ENCODE measurements around the gene ZBTB16. TPM values are rescaled to one million over a fixed set of nuclear protein-coding genes. Genes with fewer than 3 reads are reported as not detected.

Gene ZBTB16
- total RNA-seq, 2 experiments from 2014 or later = 19.1 to 20.6 TPM

DNA sequence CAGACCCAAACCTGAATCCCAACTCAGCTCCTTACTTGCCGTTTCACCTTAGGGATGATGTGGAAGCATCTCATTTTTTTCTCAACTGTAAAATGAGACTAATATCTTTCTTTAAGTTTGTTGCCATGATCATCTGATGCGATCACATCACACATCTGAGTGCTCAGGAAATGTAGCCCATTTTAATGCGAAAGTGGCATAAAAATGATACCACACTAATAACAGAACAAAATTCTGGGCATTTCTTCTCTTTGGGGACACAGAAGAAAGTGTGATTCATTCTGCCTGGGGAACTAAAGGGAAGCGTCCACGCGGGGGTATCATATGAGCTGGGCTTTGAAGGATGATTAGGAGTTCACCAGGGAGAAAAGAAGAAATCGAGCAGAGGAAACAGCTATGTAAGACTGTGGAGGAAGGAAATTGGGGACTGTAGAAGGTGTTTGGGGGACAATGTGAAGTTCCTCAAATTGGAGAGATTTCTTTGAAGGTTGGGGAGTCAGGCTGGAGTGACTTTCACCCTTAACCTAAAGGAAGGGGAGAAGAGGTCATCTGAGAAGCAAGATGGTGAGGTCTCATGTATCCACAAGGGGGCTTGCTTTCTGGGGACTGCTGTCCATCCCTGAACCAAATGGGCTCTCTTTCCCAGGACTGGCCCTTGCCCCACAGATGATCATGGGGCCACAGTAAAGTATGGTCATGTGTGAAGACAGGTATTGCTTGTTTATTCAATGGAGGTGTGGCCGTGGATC, 187.0 kb downstream of the ZBTB16 start:
- Histone ChIP-seq H3K4me3 (ENCODE audit: low read length) (no peak overlapping the region), H3K27ac (ENCODE audit: low read depth in 1 of 2, low read length in 2 of 2) (no peak overlapping the region), H3K36me3 (ENCODE audit: insufficient read depth, low read length) (no peaks in the 10 kb centered on the region), H3K9me3 (ENCODE audit: control insufficient read depth in 1 of 2, insufficient read depth in 1 of 2, low read length in 2 of 2) (no peaks in the 10 kb centered on the region), H3K27me3 (ENCODE audit: control insufficient read depth in 1 of 2, insufficient read depth in 2 of 2, low read length in 2 of 2) (no peaks in the 10 kb centered on the region), H3K4me1 (ENCODE audit: insufficient read depth, low read length) (no peaks in the 10 kb centered on the region)
- H3K9me3 Mint-ChIP-seq = no peaks in the 10 kb centered on the region
- H3K27me3 Mint-ChIP-seq = no peaks in the 10 kb centered on the region
- intact Hi-C loops (cut with DNase I, micrococcal nuclease) = no loop called here
- CTCF ChIA-PET = no interaction called here
- ATAC-seq (ENCODE audit: poor library complexity) (no peak), DNase-seq (no peak)
- POLR2A ChIA-PET = no interaction called here
- TF ChIP-seq, protein P1, sequence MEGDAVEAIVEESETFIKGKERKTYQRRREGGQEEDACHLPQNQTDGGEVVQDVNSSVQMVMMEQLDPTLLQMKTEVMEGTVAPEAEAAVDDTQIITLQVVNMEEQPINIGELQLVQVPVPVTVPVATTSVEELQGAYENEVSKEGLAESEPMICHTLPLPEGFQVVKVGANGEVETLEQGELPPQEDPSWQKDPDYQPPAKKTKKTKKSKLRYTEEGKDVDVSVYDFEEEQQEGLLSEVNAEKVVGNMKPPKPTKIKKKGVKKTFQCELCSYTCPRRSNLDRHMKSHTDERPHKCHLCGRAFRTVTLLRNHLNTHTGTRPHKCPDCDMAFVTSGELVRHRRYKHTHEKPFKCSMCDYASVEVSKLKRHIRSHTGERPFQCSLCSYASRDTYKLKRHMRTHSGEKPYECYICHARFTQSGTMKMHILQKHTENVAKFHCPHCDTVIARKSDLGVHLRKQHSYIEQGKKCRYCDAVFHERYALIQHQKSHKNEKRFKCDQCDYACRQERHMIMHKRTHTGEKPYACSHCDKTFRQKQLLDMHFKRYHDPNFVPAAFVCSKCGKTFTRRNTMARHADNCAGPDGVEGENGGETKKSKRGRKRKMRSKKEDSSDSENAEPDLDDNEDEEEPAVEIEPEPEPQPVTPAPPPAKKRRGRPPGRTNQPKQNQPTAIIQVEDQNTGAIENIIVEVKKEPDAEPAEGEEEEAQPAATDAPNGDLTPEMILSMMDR (IDR thresholded peaks at IDR 0.05) = no peak
- H3K36me3 Mint-ChIP-seq (ENCODE audit: low read depth) = no peaks in the 10 kb centered on the region
- no peaks in the 10 kb centered on the region for H3K4me1 Mint-ChIP-seq (ENCODE audit: low read depth)
- H3K27ac Mint-ChIP-seq = no peak overlapping the region
- no peak overlapping the region for H3K4me3 Mint-ChIP-seq

DNA sequence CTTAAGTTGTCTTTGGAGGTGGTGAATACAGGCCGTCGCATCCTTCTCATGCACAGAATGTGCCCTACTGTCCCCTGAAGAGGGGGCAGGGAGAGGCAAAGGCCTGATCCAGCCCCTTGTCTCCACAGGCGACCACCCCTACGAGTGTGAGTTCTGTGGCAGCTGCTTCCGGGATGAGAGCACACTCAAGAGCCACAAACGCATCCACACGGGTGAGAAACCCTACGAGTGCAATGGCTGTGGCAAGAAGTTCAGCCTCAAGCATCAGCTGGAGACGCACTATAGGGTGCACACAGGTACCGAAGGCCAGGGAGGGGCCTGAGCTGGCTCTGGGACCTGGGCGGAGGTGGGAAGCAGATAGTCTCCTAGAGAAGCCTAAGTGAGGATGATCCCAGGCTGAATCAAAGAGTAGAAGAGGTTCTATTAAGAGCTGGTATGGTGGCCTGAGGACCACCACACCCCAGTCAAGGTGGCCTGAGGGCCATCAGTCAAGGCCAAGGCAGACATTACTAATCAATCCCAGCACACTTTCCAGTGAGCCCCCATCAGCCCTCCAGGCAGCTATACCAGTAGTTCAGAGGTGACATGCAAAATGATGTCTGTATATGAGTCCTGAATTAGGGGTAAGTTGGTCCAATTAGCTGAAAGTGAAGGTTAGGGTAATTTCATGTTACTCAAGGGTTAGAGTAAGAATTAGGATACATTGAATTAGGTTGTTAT, 187.7 kb downstream of the ZBTB16 start:
- intact Hi-C loops (cut with DNase I, micrococcal nuclease) = no loop called here
- no peak for ATAC-seq (ENCODE audit: poor library complexity)
- Histone ChIP-seq H3K27me3 (ENCODE audit: control insufficient read depth in 1 of 2, insufficient read depth in 2 of 2, low read length in 2 of 2) (no peaks in the 10 kb centered on the region), H3K4me3 (ENCODE audit: low read length) (no peak overlapping the region), H3K36me3 (ENCODE audit: insufficient read depth, low read length) (no peaks in the 10 kb centered on the region), H3K9me3 (ENCODE audit: control insufficient read depth in 1 of 2, insufficient read depth in 1 of 2, low read length in 2 of 2) (no peaks in the 10 kb centered on the region), H3K27ac (ENCODE audit: low read depth in 1 of 2, low read length in 2 of 2) (no peak overlapping the region), H3K4me1 (ENCODE audit: insufficient read depth, low read length) (no peaks in the 10 kb centered on the region)
- H3K4me3 Mint-ChIP-seq = no peak overlapping the region
- DNase-seq = no peak
- H3K4me1 Mint-ChIP-seq (ENCODE audit: low read depth) = no peaks in the 10 kb centered on the region
- no peaks in the 10 kb centered on the region for H3K27me3 Mint-ChIP-seq
- H3K27ac Mint-ChIP-seq = no peak overlapping the region
- POLR2A ChIA-PET = no interaction called here
- no peaks in the 10 kb centered on the region for H3K9me3 Mint-ChIP-seq
- TF ChIP-seq, protein P1 (IDR thresholded peaks at IDR 0.05) = no peak
- CTCF ChIA-PET = interaction anchor here (1.1 to 1.2 kb wide), 2 partner anchors 14 to 351 kb away, joined by 3 to 5 read pairs; no protein-coding TSS in a partner anchor
- H3K36me3 Mint-ChIP-seq (ENCODE audit: low read depth) = no peaks in the 10 kb centered on the region

DNA sequence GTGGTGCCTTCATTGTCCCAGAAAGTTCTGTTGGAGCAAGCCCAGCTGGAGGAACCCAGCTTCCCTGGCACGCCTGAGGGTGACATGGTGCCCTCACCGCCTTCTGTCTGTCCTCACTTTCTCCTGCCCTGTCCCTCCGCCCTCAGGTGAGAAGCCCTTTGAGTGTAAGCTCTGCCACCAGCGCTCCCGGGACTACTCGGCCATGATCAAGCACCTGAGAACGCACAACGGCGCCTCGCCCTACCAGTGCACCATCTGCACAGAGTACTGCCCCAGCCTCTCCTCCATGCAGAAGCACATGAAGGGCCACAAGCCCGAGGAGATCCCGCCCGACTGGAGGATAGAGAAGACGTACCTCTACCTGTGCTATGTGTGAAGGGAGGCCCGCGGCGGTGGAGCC, 190.7 kb downstream of the ZBTB16 start:
- Mint-ChIP-seq H3K27ac (no peak overlapping the region), H3K4me1 (ENCODE audit: low read depth) (no peaks in the 10 kb centered on the region), H3K36me3 (ENCODE audit: low read depth) (no peaks in the 10 kb centered on the region), H3K9me3 (no peaks in the 10 kb centered on the region), H3K27me3 (no peaks in the 10 kb centered on the region), H3K4me3 (no peak overlapping the region)
- CTCF ChIA-PET = no interaction called here
- intact Hi-C loops (cut with DNase I, micrococcal nuclease) = loop anchor here in 1 of 2 experiments (5.0 kb wide), 1 partner anchor 43 kb away; no protein-coding TSS in a partner anchor
- POLR2A ChIA-PET = no interaction called here
- H3K9me3 ChIP-seq (ENCODE audit: control insufficient read depth in 1 of 2, insufficient read depth in 1 of 2, low read length in 2 of 2) = no peaks in the 10 kb centered on the region
- H3K27me3 ChIP-seq (ENCODE audit: control insufficient read depth in 1 of 2, insufficient read depth in 2 of 2, low read length in 2 of 2) = no peaks in the 10 kb centered on the region
- DNase-seq (no peak), ATAC-seq (ENCODE audit: poor library complexity) (no peak)
- no peak overlapping the region for H3K27ac ChIP-seq (ENCODE audit: low read depth in 1 of 2, low read length in 2 of 2)
- no peak overlapping the region for H3K4me3 ChIP-seq (ENCODE audit: low read length)
- TF ChIP-seq, protein P1 (IDR thresholded peaks at IDR 0.05) = no peak
- H3K36me3 ChIP-seq (ENCODE audit: insufficient read depth, low read length) = no peaks in the 10 kb centered on the region
- no peaks in the 10 kb centered on the region for H3K4me1 ChIP-seq (ENCODE audit: insufficient read depth, low read length)
